Measurements from ENCODE around the gene GNB1. TPM values are rescaled to one million over a fixed set of nuclear protein-coding genes. Genes with fewer than 3 reads are reported as not detected.

GNB1 gene
- total RNA-seq, 2 experiments from 2014 or later = 138 to 149 TPM

GRCh38 chr1:1922702-1922955 lies 31.7 kb upstream of the GNB1 start:
- ATAC-seq (ENCODE audit: poor library complexity) (no peak), DNase-seq (peak in 1 of 14 experiments; percentile 38)
- Mint-ChIP-seq H3K27me3 (no peaks in the 10 kb centered on the region), H3K36me3 (ENCODE audit: low read depth) (no peaks in the 10 kb centered on the region), H3K27ac (no peak overlapping the region), H3K4me1 (ENCODE audit: low read depth) (peaks cover 4% of the 10 kb centered on the region), H3K9me3 (no peaks in the 10 kb centered on the region), H3K4me3 (no peak overlapping the region)
- Histone ChIP-seq H3K9me3 (ENCODE audit: control insufficient read depth in 1 of 2, insufficient read depth in 1 of 2, low read length in 2 of 2) (no peaks in the 10 kb centered on the region), H3K36me3 (ENCODE audit: insufficient read depth, low read length) (no peaks in the 10 kb centered on the region), H3K4me1 (ENCODE audit: insufficient read depth, low read length) (peaks cover 24% of the 10 kb centered on the region), H3K27me3 (ENCODE audit: control insufficient read depth in 1 of 2, insufficient read depth in 2 of 2, low read length in 2 of 2) (no peaks in the 10 kb centered on the region), H3K27ac (ENCODE audit: low read depth in 1 of 2, low read length in 2 of 2) (no peak overlapping the region), H3K4me3 (ENCODE audit: low read length) (no peak overlapping the region)
- no peak for TF ChIP-seq CTCF (IDR thresholded peaks at IDR 0.05)
- intact Hi-C loops (cut with DNase I, micrococcal nuclease) = no loop called here
- POLR2A ChIA-PET = no interaction called here
- CTCF ChIA-PET = no interaction called here

GRCh38 chr1:1921901-1922701 lies 31.2 kb upstream of the GNB1 start:
- DNase-seq (peak in 1 of 14 experiments; percentile 38), ATAC-seq (ENCODE audit: poor library complexity) (no peak)
- Histone ChIP-seq H3K9me3 (ENCODE audit: control insufficient read depth in 1 of 2, insufficient read depth in 1 of 2, low read length in 2 of 2) (no peaks in the 10 kb centered on the region), H3K27ac (ENCODE audit: low read depth in 1 of 2, low read length in 2 of 2) (no peak overlapping the region), H3K36me3 (ENCODE audit: insufficient read depth, low read length) (no peaks in the 10 kb centered on the region), H3K4me3 (ENCODE audit: low read length) (no peak overlapping the region), H3K4me1 (ENCODE audit: insufficient read depth, low read length) (peaks cover 26% of the 10 kb centered on the region), H3K27me3 (ENCODE audit: control insufficient read depth in 1 of 2, insufficient read depth in 2 of 2, low read length in 2 of 2) (no peaks in the 10 kb centered on the region)
- H3K27ac Mint-ChIP-seq = no peak overlapping the region
- H3K27me3 Mint-ChIP-seq = no peaks in the 10 kb centered on the region
- no peak for TF ChIP-seq CTCF (IDR thresholded peaks at IDR 0.05)
- intact Hi-C loops (cut with DNase I, micrococcal nuclease) = no loop called here
- H3K9me3 Mint-ChIP-seq = no peaks in the 10 kb centered on the region
- ChIA-PET POLR2A (no interaction called here), CTCF (interaction anchor here (3.1 kb wide), 1 partner anchor 13 kb away, joined by 13 read pairs; no protein-coding TSS in a partner anchor)
- no peak overlapping the region for H3K4me3 Mint-ChIP-seq
- peaks cover 4% of the 10 kb centered on the region for H3K4me1 Mint-ChIP-seq (ENCODE audit: low read depth)
- H3K36me3 Mint-ChIP-seq (ENCODE audit: low read depth) = no peaks in the 10 kb centered on the region

- Mint-ChIP-seq H3K9me3 (no peaks in the 10 kb centered on the region), H3K4me1 (ENCODE audit: low read depth) (peaks cover 4% of the 10 kb centered on the region), H3K27me3 (no peaks in the 10 kb centered on the region), H3K4me3 (no peak overlapping the region), H3K27ac (no peak overlapping the region), H3K36me3 (ENCODE audit: low read depth) (no peaks in the 10 kb centered on the region)
- intact Hi-C loops (cut with DNase I, micrococcal nuclease) = no loop called here
- Histone ChIP-seq H3K4me1 (ENCODE audit: insufficient read depth, low read length) (peaks cover 26% of the 10 kb centered on the region), H3K27ac (ENCODE audit: low read depth in 1 of 2, low read length in 2 of 2) (no peak overlapping the region), H3K27me3 (ENCODE audit: control insufficient read depth in 1 of 2, insufficient read depth in 2 of 2, low read length in 2 of 2) (no peaks in the 10 kb centered on the region), H3K36me3 (ENCODE audit: insufficient read depth, low read length) (no peaks in the 10 kb centered on the region), H3K9me3 (ENCODE audit: control insufficient read depth in 1 of 2, insufficient read depth in 1 of 2, low read length in 2 of 2) (no peaks in the 10 kb centered on the region), H3K4me3 (ENCODE audit: low read length) (no peak overlapping the region)
- no peak for TF ChIP-seq CTCF (IDR thresholded peaks at IDR 0.05)
- CTCF ChIA-PET = interaction anchor here (3.1 kb wide), 1 partner anchor 12 kb away, joined by 13 read pairs; no protein-coding TSS in a partner anchor
- POLR2A ChIA-PET = no interaction called here
- ATAC-seq (ENCODE audit: poor library complexity) (no peak), DNase-seq (peak in 1 of 14 experiments; percentile 44)
These were observed 30.6 kb upstream of the GNB1 start for GRCh38 chr1:1921459-1921862.

Measured in CD4-positive, alpha-beta T cell (primary cell).